Fibroblast of upper back skin (primary cell): ENCODE data around the gene ZDHHC14.
"Not testable (repeated sequence)": the region's sequence is repeated elsewhere in the genome, so short reads cannot be mapped to it uniquely, and the experiment has no call there.

ENCODE experiments used
- DNase-seq: peaks from one replicate; pipeline ENCODE4 v3.0.0-alpha.2; 2013

The ZDHHC14 gene

DNA sequence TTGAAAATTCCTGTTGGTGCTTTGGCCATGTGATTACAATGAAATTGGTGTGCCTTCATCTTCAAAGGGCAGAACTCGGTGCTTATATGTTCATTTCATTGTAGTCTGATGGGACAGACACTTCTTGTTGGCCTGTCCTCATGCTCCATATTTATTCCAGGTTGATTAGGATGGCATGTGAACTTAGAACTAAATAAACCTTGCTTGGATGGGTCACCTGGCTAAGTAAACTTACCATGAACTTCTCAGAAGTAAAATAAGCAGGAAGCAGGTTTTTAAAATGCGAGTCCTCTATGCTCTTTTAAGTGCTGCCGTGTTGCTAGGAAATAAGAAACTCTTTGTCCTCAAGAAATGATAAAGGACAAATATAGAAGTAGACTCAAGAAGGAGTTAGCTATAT is 26.7 kb downstream of the ZDHHC14 start:
- no peak for DNase-seq

DNA sequence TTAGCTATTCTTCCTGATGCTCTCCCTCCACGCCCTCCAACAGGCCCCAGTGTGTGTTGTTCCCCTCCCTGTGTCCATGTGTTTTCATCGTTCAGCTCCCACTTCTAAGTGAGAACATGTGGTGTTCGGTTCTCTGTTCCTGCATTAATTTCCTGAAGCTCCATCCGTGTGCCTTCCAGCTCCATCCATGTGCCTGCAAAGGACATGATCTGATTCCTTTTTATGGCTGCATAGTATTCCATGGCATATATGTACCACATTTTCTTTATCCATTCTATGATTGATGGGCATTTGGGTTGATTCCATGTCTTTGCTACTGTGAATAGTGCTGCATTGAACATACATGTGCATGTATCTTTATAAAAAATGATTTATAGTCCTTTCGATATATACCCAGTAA is 27.4 kb downstream of the ZDHHC14 start:
- not testable (repeated sequence) for DNase-seq

DNA sequence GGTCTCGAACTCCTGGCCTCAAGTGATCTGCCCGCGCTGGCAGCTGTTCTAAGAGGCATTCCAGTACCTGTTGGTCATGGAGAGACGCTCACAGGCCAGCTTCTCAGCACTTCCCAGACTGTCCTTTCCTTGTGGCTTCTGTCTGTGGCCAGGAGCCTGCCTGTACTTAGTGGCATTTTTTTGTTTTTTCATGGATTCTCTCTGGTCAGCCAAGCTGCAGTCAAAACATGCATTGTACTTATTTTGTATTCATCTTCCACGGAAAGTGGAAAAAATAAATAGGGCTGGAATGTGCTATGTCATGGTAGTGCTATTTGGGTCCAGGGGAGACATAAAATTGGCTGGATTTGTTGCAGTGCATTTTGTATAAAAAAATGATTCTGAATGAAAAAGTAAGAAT is 29.1 kb downstream of the ZDHHC14 start:
- no peak for DNase-seq

- DNase-seq = no peak
Measured at GRCh38 chr6:157411368-157411767, 30.4 kb downstream of the ZDHHC14 start.

- no peak for DNase-seq
Measured at GRCh38 chr6:157412791-157413190, 31.8 kb downstream of the ZDHHC14 start.

GRCh38 chr6:157420497-157420896 is 39.5 kb downstream of the ZDHHC14 start:
- no peak for DNase-seq

DNA sequence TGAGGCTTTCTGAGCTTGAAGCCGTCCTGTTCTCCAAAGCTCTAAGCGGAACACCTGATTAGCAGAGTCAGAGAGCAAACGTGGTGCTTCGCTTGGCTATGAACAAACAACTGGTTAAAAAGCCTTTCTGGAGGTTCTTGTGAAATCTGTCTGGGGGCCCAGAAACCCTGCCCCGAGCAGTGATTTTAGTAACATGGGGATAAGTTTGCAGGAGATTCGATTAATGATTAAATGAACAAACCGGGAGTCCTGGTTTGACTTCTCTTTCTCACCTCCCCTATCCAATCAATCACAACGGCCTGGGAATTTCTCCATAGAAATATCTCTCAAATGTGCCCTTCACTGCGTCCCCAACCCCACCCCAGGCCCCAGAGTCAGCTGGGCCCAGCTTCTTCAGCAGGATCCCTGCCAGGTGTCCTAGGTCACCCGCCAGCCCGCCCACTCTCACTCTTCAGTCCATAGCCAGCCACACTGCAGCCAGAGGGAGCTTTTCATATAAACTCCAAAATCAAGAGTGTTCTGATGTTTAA is 43.6 kb downstream of the ZDHHC14 start:
- no peak for DNase-seq

DNA sequence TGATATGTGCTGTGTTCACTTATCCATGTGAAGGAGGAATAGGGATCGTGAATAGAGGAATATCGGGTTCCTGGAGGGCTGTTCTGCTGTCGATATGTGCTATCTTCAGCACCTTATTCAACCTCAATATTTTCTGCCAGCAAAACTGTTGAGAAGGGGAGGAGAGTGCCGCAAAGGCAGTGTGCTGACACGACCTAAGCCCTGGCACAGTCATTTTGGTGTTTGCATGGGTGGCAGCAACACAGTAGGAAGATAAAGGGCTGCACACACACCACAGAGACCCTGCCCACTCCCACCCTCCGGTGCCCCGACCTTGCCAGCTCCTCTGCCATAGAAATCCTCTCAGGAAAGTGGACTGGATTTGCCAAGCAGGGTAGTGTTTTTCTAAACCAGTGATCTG is 47.0 kb downstream of the ZDHHC14 start:
- DNase-seq = no peak

DNA sequence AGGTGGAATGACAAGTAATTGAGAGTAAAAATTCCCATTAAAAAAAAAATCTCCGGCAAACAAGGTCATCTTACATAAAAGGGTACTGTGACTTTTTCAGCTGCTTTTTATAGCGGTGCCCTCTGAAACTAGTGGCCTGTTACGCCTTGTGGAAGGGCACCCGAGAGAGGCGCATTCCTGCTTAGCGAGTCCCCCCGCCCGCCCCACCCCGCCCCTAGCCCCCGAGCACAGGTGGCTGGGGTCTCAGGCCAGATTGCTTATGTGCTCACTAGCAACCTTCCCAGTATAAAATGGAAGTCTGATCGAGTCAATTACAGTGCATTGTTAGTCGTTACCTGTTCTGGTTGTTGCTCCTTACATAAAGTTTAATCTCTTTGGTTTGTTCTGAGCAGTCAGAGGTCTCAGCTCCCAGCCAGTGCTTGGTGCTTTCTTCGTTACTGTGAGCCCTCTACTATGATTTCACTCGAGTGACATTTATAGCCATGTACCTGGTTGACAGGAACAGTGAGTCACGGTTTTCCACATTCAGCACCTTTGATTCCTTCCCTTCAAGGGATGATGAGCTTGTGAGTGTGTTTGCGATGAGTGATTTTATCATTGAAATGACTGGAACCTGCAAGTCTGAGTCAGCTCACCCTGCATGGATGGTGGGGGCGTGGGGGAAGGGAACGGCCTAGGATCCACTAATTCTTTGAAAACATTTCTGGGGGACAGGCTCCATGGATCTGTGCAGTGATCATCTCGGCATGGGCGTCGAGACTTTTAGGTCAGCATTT is 47.6 kb downstream of the ZDHHC14 start:
- no peak for DNase-seq

DNA sequence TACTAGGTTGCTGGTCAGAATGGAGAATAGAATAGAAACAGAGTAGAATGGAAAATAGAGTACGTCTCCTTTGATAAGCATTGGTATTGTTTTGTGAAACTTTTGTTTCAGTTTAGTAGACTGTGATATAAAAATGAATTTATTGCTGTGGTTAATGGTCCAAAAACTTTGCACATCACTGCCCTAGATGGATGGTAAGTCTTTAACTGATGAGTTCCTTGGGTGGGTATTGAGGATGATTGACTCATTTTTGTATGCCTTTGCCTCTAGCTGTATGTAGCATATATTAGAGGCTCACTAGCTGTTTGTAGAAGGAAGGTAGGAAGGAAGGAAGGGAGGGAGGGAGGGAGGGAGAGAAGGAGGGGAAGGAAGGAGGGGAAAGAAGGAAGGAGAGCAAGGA is 48.3 kb downstream of the ZDHHC14 start:
- no peak for DNase-seq

GRCh38 chr6:157430834-157431233 is 49.8 kb downstream of the ZDHHC14 start:
- no peak for DNase-seq

- DNase-seq = no peak
Measured at GRCh38 chr6:157432231-157432891, 51.4 kb downstream of the ZDHHC14 start.

GRCh38 chr6:157432892-157433265 is 51.9 kb downstream of the ZDHHC14 start:
- no peak for DNase-seq

DNA sequence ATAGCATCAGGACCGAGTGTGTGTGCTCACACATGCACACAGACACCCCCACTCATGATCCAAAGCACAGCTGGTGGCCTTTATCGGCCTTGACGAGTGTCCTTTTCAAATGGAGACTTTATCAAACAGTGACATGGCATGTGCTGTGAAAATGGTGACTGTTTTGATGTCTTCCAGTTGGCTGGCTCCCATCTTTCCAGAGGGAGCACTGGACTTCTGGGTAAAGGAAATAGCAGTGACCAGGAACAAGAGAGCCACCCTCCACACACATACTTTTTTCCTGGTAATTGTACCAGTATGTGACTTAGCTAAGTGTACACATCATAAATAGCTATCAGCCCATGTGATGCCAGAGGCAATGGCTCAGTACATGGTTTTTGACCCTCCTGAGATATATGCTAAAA is 52.7 kb downstream of the ZDHHC14 start:
- no peak for DNase-seq

DNA sequence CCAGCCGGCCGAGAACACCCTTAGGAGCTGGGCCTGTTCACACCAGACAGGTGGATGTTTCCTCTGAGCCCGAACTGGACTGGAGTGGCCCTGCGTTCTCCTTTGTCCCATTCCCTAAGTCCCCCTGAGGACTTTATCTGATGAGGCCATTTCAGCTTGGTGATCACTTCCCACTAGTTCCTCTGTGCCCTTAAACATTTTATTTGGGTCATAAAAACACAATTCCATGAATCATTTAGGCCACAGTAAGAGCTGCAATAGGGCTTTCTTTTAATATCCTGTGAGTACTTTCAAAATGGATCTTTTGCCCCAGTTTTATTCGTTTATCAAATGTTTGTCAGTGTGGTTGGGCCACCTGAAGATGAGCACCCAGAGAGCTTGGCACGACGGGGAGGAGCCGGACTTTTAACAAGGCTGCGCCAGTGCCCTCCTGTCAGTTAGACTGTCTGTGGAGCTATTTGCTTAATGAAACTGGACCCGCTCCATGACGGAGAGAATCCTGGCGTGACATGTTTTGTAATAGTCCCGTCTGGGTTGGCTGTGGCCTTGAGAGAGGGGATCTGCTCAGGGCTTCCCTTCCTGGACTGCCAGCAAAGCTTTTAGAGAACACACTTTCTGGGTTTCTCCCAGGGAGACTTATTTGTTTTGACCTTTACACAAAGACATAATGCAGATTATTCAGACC is 53.5 kb downstream of the ZDHHC14 start:
- no peak for DNase-seq

- no peak for DNase-seq
Measured at GRCh38 chr6:157436219-157436943, 55.4 kb downstream of the ZDHHC14 start.

DNA sequence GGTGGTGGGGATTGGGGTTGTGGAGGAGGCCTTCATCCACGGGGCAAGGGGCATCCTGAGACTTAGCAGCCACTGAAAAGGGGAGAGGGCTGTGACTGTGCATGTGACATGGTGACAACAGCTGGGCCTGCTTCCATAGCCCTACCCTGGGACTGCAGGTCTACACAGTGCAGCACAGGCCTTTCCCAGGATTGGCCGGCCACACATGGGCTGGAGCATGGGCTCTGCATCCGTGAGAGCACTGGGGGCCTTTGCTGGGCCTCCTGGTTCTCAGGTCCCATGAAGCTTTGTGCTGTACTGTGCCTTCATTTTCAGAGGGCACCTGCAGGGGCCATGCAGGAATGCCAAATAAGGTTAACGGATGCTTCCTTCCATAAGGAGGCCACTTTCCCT is 56.0 kb downstream of the ZDHHC14 start:
- DNase-seq = no peak

- DNase-seq = peak; percentile 18
Measured at GRCh38 chr6:157438611-157439111, 57.7 kb downstream of the ZDHHC14 start.

DNA sequence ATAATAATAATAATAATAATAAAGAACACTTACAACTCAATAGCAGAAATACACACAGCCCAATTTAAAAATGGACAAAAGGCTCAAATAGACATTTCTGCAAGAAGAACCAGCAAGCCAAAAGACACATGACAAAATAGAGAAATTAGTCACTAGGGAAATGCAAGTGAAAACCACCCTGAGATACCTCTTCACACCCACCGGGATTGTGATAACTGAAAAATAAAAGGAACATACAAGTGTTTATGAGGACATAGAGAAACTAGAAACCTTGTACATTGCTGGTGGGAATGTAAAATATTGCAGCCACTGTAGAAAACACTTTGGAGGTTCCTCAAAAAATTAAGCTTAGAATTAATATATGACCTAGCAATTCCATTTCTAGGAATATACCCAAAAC is 59.2 kb downstream of the ZDHHC14 start:
- no peak for DNase-seq

GRCh38 chr6:157442291-157442690 is 61.3 kb downstream of the ZDHHC14 start:
- peak; percentile 55 for DNase-seq

DNA sequence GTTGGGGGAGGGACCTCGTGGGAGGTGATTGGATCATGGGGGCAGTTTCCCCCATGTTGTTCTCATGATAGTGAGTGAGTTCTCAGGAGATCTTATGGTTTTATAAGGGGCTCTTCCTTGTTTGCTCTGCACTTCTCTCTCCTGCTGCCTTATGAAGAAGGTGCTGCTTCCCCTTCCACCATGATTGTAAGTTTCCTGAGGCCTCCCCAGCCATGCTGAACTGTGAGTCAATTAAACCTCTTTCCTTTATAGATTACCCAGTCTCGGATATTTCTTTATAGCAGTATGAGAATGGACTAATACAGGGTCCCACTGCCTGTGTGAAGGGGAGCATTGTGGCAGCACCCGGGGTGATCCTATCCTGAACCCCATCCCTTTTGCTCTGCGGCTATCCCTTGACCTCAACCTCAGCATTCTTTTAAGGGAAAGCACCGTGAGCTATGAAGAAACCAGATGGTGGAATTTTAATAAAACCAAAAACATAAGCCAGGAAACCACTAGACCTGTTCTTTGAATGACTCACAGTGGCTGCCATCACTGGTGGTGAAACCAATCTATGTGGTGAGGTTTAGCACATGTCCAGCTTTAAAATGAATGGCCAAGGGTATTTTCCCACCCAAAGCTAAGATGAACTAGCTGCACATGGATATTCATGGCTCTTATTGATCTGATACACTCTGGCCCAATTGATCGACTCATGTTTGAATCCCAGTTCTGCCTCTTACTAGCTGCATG is 62.2 kb downstream of the ZDHHC14 start:
- DNase-seq = peak; percentile 89
